Tibial nerve (tissue), 4 donors: ENCODE measurements around the gene RELA.

Experiments used
- CTCF ChIP-seq, 5 experiments: fragments of 200-600 bp in 3 of 5; fragments of 450-650 bp in 2 of 5; sonication (generic) in 3 of 5; IDR thresholded peaks; one replicate each; pipeline ENCODE4 v1.5.1; 2016 to 2019; ENCODE audit warnings: antibody characterized with exemption in 5 of 5, mild to moderate bottlenecking in 3 of 5, moderate library complexity in 2 of 5
- EP300 ChIP-seq, 2 donors: sonication (generic); formaldehyde crosslinking; IDR thresholded peaks; one replicate each; pipeline ENCODE4 v1.6.1; 2017; ENCODE audit warnings: antibody characterized with exemption in 2 of 2, mild to moderate bottlenecking in 1 of 2
- POLR2A ChIP-seq, 2 donors: fragments of 450-650 bp; IDR thresholded peaks; one replicate each; pipeline ENCODE4 v1.6.1; 2017; ENCODE audit warnings: antibody characterized with exemption in 2 of 2, mild to moderate bottlenecking in 2 of 2, moderate library complexity in 2 of 2

- no peak for TF ChIP-seq CTCF (IDR thresholded peaks at IDR 0.05)
- TF ChIP-seq POLR2A (IDR thresholded peaks at IDR 0.05), result no peak
- TF ChIP-seq EP300 (IDR thresholded peaks at IDR 0.05), result no peak
Observed at GRCh38 chr11:65708451-65708850, 45.7 kb upstream of the RELA start.
